Heart left ventricle (tissue), 16 donors: ENCODE data around the gene HDAC4. TPM values are rescaled to one million over a fixed set of nuclear protein-coding genes. Genes with fewer than 3 reads are reported as not detected.

ENCODE experiments used
- ATAC-seq, 4 donors: fragments of 200-7000 bp; cut with Tn5 transposase; one replicate each; pipeline ENCODE4 v1.9.1; 2020 to 2022; ENCODE audit warnings: moderate library complexity in 4 of 4, mild to moderate bottlenecking in 3 of 4, moderate number of reproducible peaks in 1 of 4
- DNase-seq, 5 donors: peaks; one replicate each; pipeline ENCODE4 v3.0.0-alpha.2; 2020
- H3K27ac ChIP-seq, 12 donors: fragments of 200-600 bp; sonication (generic) in 4 of 12; one replicate each; pipeline versions ENCODE4 v1.5.0 to v1.8.0; 2016 to 2022; ENCODE audit warnings: mild to moderate bottlenecking in 2 of 12
- H3K27me3 ChIP-seq, 9 donors: fragments of 200-600 bp; sonication (generic) in 2 of 9; one replicate each; pipeline versions ENCODE4 v1.5.1 to v1.8.0; 2016 to 2022; ENCODE audit warnings: mild to moderate bottlenecking in 3 of 9
- H3K36me3 ChIP-seq, 9 donors: fragments of 200-600 bp; sonication (generic) in 2 of 9; one replicate each; pipeline versions ENCODE4 v1.5.0 to v1.8.0; 2018 to 2022; ENCODE audit warnings: mild to moderate bottlenecking in 2 of 9
- H3K4me1 ChIP-seq, 12 donors: fragments of 200-600 bp; sonication (generic) in 4 of 12; one replicate each; pipeline versions ENCODE4 v1.5.0 to v1.8.0; 2016 to 2022; ENCODE audit warnings: mild to moderate bottlenecking in 3 of 12
- H3K4me3 ChIP-seq, 12 donors: fragments of 200-600 bp; sonication (generic) in 4 of 12; one replicate each; pipeline versions ENCODE4 v1.5.0 to v1.8.0; 2017 to 2022; ENCODE audit warnings: mild to moderate bottlenecking in 9 of 12, moderate library complexity in 4 of 12
- H3K9me3 ChIP-seq, 12 donors: fragments of 200-600 bp; sonication (generic) in 4 of 12; one replicate each; pipeline versions ENCODE4 v1.5.0 to v1.8.0; 2016 to 2022; ENCODE audit warnings: mild to moderate bottlenecking in 1 of 12
- CTCF ChIP-seq, 12 donors: fragments of 200-600 bp; sonication (generic) in 4 of 12; IDR thresholded peaks; one replicate each; pipeline versions ENCODE4 v1.5.0 to v1.8.0; 2018 to 2022; ENCODE audit warnings: antibody characterized with exemption in 12 of 12, mild to moderate bottlenecking in 5 of 12
- POLR2A ChIP-seq, 2 donors: fragments of 450-650 bp; IDR thresholded peaks; one replicate each; pipeline ENCODE4 v1.6.1; 2017; ENCODE audit warnings: antibody characterized with exemption in 2 of 2, mild to moderate bottlenecking in 2 of 2, moderate library complexity in 2 of 2
- WGBS, 4 donors: extraction: QIAGEN DNeasy Blood & Tissue Kit in 2 of 4; methylation state at CpG; one replicate each; pipeline versions ENCODE4 v1.1.5 to v1.1.7; 2013 to 2018; 5-methylcytosine and 5-hydroxymethylcytosine counted together
- intact Hi-C, 10 donors: fragments of 100-400 bp; cut with DNase I; formaldehyde crosslinking; loops; one replicate each; pipeline versions ENCODE4 v1.11.1 to v1.14.2; 2022
- polyA plus RNA-seq, 2 donors: library from polyadenylated mRNA; stranded (reverse); fragments of 200-250 nt; gene quantifications; one replicate each; pipeline ENCODE4 v1.2.3, GENCODE V29; 2013
- total RNA-seq, 9 donors: library from RNA; depleted of rRNA in 2 of 9; stranded (reverse); fragments of >200 nt in 2 of 9; fragmentation: NEBNext Ultra II Directional in 3 of 9; extraction: Animal tissue kit (Norgen Biotek cat#: 25700) in 3 of 9; gene quantifications; one replicate each; pipeline versions ENCODE4 v1.1.0 to v1.2.4, GENCODE V29; 2016 to 2023
- donor health status: ischemic (EF 13 %, LVEDD 7.1; RV severe dilation, severe dysfunction).
- donor health status: healthy with polysubstance abuse.
- donor health status: DM: no; HTN: yes; CAD: no.
- donor health status: DM: no; HTN: no; CAD: no.
- donor health status: ischemic (EF 25% LVEDD 6.9; RV normal size, moderate dysfunction).
- donor health status: ischemic (EF 25% LVEDD 5.7; RV mildly dilated, moderate dysfunction).
- donor health status: healthy.
- donor health status: DM: yes; HTN: yes; CAD: no.
- donor health status: ischemic (EF 35%, LVEDD 5.7; RV mildly dilated, moderate dysfunction).
- donor health status: nonischemic (EF 11% LVEDD 7.7; RV severe dilation, severe dysfunction).
- donor health status: DM: yes; HTN: yes; CAD: no.
- donor health status: PGD.
- donor health status: ischemic (EF 29% LVEDD 5.4; RV normal size, mild dysfunction).
- donor health status: nonischemic (EF 23%, LVEDD 6.1; RV moderate dilation, normal function).

Gene HDAC4
- total and polyA plus RNA-seq, 11 donors = 13.9 to 37.6 (median 27.5) TPM

GRCh38 chr2:239184968-239185903, 215.6 kb downstream of the HDAC4 start:
- DNase-seq (peak in 2 of 5 donors; percentile 15 to 44), ATAC-seq (no peak)
- Histone ChIP-seq H3K4me3 (no peak overlapping the region), H3K27me3 (no peaks in the 10 kb centered on the region), H3K4me1 (peaks cover 0 to 15% (median 5%) of the 10 kb centered on the region in 12 donors), H3K36me3 (peaks cover 0 to 70% (median 41%) of the 10 kb centered on the region in 9 donors), H3K9me3 (peaks cover 0 to 13% (median 5%) of the 10 kb centered on the region in 12 donors), H3K27ac (no peak overlapping the region)
- intact Hi-C loops = no loop called here
- WGBS, 4 donors = 96 to 100% (median 97%) methylated on average over 10 to 14 of the region's 14 CpGs
- TF ChIP-seq CTCF (IDR thresholded peaks at IDR 0.05) (no peak), POLR2A (IDR thresholded peaks at IDR 0.05) (no peak)

- DNase-seq = peak in 1 of 5 donors; percentile 6
- intact Hi-C loops = no loop called here
- Histone ChIP-seq H3K36me3 (peaks cover 0 to 74% (median 34%) of the 10 kb centered on the region in 9 donors), H3K9me3 (peaks cover 0 to 10% (median 5%) of the 10 kb centered on the region in 12 donors), H3K4me1 (peaks cover 0 to 15% (median 5%) of the 10 kb centered on the region in 12 donors), H3K27me3 (no peaks in the 10 kb centered on the region), H3K27ac (no peak overlapping the region), H3K4me3 (no peak overlapping the region)
- no peak for TF ChIP-seq CTCF (IDR thresholded peaks at IDR 0.05)
- TF ChIP-seq POLR2A (IDR thresholded peaks at IDR 0.05) = no peak
- ATAC-seq = no peak
- 97 to 100% (median 99%) methylated on average over 2 of the region's 2 CpGs for WGBS, 4 donors
Observed at GRCh38 chr2:239184179-239184578, 216.6 kb downstream of the HDAC4 start.

GRCh38 chr2:239182981-239183791, 217.6 kb downstream of the HDAC4 start:
- no peak overlapping the region for H3K4me3 ChIP-seq
- 90 to 95% (median 94%) methylated on average over 23 of the region's 23 CpGs for WGBS, 4 donors
- H3K4me1 ChIP-seq = peaks cover 0 to 15% (median 5%) of the 10 kb centered on the region in 12 donors
- no peaks in the 10 kb centered on the region for H3K9me3 ChIP-seq
- TF ChIP-seq CTCF (IDR thresholded peaks at IDR 0.05) (no peak), POLR2A (IDR thresholded peaks at IDR 0.05) (no peak)
- peak in 2 of 5 donors; percentile 8 to 28 for DNase-seq
- intact Hi-C loops = no loop called here
- no peak overlapping the region for H3K27ac ChIP-seq
- peaks cover 0 to 74% (median 30%) of the 10 kb centered on the region in 9 donors for H3K36me3 ChIP-seq
- no peaks in the 10 kb centered on the region for H3K27me3 ChIP-seq
- no peak for ATAC-seq
